CD4-positive, alpha-beta T cell treated with Interleukin-15 for 4 hours (primary cell): ENCODE measurements around the gene LANCL2.
A peak's percentile ranks its signal among the peaks of the same experiment; 100 is the strongest.
"Not testable (repeated sequence)": the region's sequence is repeated elsewhere in the genome, so short reads cannot be mapped to it uniquely, and the experiment has no call there.

Experiments used
- DNase-seq: peaks from one replicate; pipeline ENCODE4 v3.0.0-alpha.2; 2020; ENCODE audit warnings: low spot score

The LANCL2 gene

GRCh38 chr7:55471594-55471993 is 106.5 kb downstream of the LANCL2 start:
- DNase-seq: not testable (repeated sequence)

GRCh38 chr7:55472406-55472805 is 107.3 kb downstream of the LANCL2 start:
- not testable (repeated sequence) for DNase-seq

DNA sequence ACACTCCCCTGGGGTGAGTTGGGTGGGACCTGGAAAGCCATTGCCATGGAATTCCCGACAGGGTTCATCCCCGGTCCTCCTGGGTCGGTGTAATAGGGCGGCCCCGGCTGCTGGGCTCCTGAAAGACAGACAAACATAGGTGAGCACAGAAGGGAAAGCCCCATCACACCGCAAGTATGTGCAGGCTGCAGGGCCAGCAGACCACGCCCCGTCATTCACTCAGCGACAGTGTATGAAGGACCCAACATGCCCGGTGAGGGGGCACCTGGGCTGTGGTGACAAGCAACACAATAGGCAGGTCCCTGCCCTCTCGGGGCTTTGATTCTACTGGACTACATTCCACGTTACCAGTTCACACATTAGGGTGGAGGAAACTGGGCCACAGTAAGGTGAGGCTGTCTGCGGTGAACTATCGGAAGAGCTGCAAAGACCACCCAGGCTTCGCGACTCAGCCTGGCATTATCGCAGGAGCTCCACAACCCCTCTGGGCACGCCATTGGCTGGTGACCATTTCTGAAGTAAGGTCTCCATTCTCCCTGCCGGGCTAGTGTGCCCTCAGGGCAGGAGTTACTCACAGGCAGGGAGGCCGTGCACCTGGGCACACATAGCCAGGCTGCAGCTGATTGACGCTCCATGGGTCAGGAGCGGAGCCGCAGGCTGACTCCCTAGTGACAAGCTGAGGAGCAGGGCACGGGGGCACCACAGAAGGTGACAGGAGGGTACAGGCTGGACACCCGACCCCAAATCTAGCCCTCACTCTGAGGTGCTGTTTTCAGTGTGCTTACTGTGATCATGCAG is 108.0 kb downstream of the LANCL2 start:
- no peak for DNase-seq

- DNase-seq: no peak
Observed at GRCh38 chr7:55473932-55474331, 108.8 kb downstream of the LANCL2 start.

DNA sequence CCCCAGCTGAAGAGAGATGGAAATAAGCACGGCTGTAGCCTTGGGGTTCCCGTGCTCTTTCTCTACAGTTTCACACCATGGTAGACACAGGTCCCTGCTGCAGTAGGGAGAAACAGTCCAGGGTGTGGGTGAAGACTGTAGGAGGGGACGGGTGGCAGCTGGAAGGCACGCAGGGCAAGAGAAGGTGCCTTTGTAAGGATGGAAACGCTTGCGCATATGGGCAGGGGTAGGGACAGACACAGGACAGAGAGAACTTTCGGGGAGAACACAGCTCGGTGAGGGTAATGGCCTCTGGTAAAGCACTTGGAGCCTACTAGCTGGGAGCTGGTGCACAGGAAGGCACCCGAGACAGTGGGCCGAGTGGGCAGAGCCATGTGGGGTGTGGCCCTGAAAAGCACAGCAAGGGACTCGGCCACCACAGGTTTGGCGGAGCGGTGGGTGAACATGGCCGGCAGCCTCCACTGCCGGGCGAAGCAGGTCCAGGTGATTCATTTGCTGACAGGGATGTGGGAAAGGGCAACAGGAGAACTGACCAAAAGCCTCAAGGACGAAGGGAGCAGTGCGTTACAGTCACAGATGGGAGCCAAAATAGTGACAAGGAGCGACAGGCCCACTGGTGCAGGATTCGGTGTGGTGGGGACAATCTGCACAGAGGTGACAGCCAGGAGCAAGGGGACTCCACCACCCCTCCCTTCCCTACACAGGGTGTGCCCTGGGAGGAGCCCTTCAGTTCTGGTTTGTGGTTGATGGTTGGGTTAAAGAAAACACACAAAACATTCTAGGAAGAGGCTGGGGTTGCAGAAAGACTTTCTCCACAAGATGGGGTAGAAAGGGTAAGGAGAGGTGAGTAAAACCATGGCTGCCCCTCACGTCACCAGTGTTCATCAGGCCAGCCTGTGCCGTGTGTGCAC is 110.1 kb downstream of the LANCL2 start:
- peak; percentile 71 for DNase-seq

DNA sequence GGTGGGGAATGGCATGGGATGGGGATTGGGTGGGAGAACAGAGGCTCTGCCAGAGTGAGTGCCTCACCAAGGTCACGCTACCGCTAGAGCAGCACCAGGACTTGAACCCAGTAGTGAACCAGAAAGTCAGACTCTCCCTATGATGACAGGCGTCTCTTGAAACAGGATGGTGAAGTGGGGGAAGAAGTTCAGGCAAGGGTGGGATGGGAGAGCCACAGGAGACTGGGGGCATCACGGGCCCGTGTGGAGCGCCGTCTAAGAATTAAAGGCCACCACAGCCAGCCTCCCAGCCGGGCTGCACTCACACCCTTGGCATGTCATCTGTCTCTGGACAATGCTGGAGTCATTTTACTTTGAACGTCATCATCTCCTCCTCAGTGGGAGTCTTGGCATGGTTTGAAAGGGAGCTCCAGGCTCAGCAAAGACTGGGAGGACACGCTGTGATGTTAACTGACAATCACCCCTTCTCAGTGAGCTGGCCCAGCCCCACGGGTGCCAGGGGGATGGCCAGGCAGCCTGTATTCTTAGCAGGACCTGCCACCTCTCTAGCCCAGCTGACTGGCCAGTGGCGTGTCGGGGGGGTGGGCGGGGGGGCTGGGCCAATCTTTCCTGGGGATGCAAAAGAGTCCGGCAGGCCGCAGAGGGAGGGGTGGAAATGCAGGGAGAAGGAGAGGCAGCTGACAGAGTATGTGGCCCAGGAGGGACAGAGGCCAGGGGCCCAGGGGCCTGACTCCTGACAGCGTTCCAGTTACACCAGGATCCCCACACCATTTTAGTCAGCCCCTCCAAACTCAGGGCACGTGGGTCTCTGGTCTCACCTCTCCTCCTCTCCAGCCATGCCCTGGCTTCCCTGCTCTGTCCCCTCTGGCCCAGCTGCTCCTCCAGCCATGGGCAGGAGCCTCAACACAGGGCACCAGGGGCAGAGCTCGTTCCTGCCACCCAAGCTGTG is 111.0 kb downstream of the LANCL2 start:
- DNase-seq: no peak

- no peak for DNase-seq
Observed at GRCh38 chr7:55476852-55477780, 112.0 kb downstream of the LANCL2 start.

DNA sequence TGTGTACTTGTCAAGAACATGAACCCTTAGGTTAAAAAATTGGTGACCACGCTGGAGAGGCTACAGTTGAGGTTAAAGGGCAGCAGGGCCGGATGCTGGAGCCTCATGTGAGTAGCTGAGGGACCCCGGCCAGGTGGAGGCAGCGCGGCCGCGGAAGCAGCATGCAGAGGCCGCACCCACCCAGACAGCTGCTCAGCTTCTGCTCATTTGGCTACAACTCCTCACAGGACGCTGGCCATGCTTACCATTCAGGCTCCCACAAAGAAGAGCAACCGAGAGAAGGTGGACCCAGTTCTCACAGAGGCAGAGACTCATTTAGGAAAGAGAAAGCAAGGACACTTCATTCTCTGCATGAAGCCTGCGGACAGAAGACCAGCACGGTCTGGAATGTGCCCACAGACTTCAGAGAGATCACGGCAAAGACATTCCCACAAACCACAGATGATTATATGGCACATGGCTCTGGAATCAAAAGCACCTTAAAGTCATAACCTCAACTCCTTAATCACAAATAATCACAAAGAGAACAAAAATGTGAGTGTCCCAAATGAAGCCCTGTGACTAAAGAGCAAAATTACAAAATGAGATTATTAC is 112.7 kb downstream of the LANCL2 start:
- DNase-seq: no peak

DNA sequence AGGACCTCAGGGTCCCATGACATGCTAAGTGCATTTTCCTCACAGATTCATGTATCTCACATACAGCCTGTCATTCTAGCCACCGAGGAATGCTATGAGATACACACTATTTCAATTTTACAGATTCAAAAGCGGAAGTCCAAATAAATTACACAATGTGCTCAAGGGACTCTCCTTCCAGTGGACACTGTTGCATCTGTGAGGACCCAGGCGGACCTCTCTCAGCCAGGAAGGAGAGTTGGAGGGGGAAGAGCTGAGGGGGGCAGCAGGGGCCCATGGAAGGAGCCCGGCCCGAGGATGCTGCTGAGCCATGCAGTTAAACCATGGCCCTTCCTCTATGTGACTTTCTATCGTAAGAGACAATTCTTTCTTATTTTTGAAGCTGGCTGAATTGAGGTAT is 113.6 kb downstream of the LANCL2 start:
- DNase-seq: no peak

GRCh38 chr7:55481155-55481554 is 116.0 kb downstream of the LANCL2 start:
- no peak for DNase-seq

DNA sequence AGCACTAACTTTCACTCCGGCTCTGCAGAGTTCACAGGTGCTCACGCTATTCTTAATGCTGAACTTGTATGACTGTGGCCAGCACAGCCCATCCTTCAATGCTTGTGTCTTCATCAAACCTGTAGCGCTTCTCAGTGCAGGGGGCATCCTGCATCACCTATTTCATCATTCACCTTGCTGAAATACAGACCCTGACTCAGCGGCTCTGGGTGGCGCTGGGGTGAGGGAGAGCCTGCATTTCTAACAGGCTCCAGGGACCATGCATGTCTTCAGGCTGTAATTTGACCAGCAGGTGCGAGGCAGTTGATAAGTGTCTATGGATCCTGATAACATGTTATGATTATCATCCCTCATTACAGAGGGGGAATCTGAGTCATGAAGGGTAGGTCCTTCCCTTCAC is 117.9 kb downstream of the LANCL2 start:
- DNase-seq: no peak
